Mucosa of descending colon (tissue), 3 donors: ENCODE results near the gene HPSE2. TPM values are rescaled to one million over a fixed set of nuclear protein-coding genes. Genes with fewer than 3 reads are reported as not detected.

Experiments
- ATAC-seq: fragments of 200-7000 bp; cut with Tn5 transposase; one replicate; pipeline ENCODE4 v1.9.1; 2020; ENCODE audit warnings: mild to moderate bottlenecking, moderate library complexity
- DNase-seq, 3 donors: peaks; one replicate each; pipeline ENCODE4 v3.0.0-alpha.2; 2020
- H3K36me3 ChIP-seq: fragments of 200-600 bp; one replicate; pipeline ENCODE4 v1.8.0; 2021; ENCODE audit warnings: low read depth, mild to moderate bottlenecking
- H3K4me1 ChIP-seq: fragments of 200-600 bp; one replicate; pipeline ENCODE4 v1.8.0; 2021; ENCODE audit warnings: low read depth, mild to moderate bottlenecking
- H3K4me3 ChIP-seq: fragments of 200-600 bp; one replicate; pipeline ENCODE4 v1.8.0; 2021; ENCODE audit warnings: mild to moderate bottlenecking
- H3K9me3 ChIP-seq: fragments of 200-600 bp; one replicate; pipeline ENCODE4 v1.8.0; 2021; ENCODE audit warnings: mild to moderate bottlenecking
- intact Hi-C, 2 donors: fragments of 100-400 bp; cut with DNase I in 1 of 2; cut with micrococcal nuclease in 1 of 2; formaldehyde crosslinking; loops; one replicate each; pipeline versions ENCODE4 v1.11.0 to v1.11.1; 2022; cut with DNase I, micrococcal nuclease
- total RNA-seq, 3 donors: library from RNA; stranded (reverse); fragmentation: NEBNext Ultra II Directional in 2 of 3; extraction: Animal tissue kit (Norgen Biotek cat#: 25700) in 2 of 3; gene quantifications; one replicate each; pipeline versions ENCODE4 v1.2.1 to v1.2.4, GENCODE V29; 2021 to 2023
- TF ChIP-seq, protein P1 (sequence below): fragments of 200-600 bp; IDR thresholded peaks from one replicate; pipeline ENCODE4 v1.8.0; 2022; ENCODE audit warnings: antibody characterized with exemption, mild to moderate bottlenecking
- donor health status: DM: no; HTN: no; CAD: no; lungs with moderate emphysema.
- donor health status: DM: no; HTN: no; CAD: no.
- donor health status: DM: no; HTN: yes; CAD: no.

Gene HPSE2
- total RNA-seq, 3 donors from 2014 or later, result 1.3 to 3.7 (median 2.4) TPM

DNA sequence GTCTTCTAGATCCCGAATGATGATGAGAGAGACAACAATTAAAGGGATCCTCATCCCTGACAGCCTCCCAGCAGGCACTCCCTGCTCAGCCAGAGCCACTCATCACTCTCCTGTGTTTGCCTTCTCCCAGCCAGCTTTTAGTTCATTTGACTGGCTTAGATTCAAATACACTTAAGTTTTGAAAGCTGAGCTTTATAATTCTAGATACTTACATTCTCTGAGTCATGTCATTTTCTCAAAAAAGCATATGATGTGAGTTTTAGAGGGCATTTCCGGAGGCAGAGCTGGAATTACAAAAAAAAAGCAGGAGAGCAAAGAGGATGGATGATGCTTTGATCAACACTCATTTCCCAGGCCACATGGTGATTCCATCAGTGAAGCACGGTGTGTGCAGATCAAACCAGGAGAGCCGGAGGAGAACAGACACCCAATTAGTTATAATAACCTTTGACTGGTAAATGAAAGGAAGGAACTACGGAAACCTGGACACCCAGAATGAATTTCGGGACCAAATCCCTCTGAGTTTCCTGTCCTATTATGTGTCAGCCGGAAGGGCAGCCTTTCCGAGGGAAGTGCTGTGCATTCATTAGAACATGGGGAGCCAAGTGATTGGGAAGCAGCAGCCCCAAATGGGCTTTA lies 707.4 kb downstream of the HPSE2 start:
- TF ChIP-seq, protein P1, sequence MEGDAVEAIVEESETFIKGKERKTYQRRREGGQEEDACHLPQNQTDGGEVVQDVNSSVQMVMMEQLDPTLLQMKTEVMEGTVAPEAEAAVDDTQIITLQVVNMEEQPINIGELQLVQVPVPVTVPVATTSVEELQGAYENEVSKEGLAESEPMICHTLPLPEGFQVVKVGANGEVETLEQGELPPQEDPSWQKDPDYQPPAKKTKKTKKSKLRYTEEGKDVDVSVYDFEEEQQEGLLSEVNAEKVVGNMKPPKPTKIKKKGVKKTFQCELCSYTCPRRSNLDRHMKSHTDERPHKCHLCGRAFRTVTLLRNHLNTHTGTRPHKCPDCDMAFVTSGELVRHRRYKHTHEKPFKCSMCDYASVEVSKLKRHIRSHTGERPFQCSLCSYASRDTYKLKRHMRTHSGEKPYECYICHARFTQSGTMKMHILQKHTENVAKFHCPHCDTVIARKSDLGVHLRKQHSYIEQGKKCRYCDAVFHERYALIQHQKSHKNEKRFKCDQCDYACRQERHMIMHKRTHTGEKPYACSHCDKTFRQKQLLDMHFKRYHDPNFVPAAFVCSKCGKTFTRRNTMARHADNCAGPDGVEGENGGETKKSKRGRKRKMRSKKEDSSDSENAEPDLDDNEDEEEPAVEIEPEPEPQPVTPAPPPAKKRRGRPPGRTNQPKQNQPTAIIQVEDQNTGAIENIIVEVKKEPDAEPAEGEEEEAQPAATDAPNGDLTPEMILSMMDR, result no peak
- intact Hi-C loops, result no loop called here
- no peaks in the 10 kb centered on the region for H3K4me1 ChIP-seq
- H3K9me3 ChIP-seq, result no peaks in the 10 kb centered on the region
- H3K36me3 ChIP-seq, result no peaks in the 10 kb centered on the region
- DNase-seq, result no peak
- H3K4me3 ChIP-seq, result no peak overlapping the region
- ATAC-seq, result no peak

DNA sequence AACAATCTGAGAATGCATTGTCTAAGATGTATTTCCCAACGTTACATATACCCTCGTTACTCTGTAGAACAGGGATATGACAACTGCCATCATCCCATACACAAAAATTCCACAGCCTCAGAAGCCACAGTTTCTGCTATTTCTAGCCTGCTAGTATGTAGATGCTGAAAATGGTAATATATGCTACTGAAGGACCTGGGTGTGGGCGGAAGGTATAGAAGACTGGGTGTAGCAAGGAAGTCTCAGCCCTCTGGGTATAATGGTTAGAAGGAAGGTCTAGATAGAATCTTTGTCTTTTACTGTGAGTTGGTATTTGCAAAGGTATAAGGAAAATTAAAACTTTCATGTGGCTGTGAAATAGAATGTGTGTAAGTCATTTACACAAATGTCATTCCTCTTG lies 709.7 kb downstream of the HPSE2 start:
- no peak for ATAC-seq
- Histone ChIP-seq H3K4me1 (no peaks in the 10 kb centered on the region), H3K9me3 (no peaks in the 10 kb centered on the region), H3K4me3 (no peak overlapping the region), H3K36me3 (no peaks in the 10 kb centered on the region)
- DNase-seq, result no peak
- TF ChIP-seq, protein P1, result no peak
- intact Hi-C loops, result no loop called here

DNA sequence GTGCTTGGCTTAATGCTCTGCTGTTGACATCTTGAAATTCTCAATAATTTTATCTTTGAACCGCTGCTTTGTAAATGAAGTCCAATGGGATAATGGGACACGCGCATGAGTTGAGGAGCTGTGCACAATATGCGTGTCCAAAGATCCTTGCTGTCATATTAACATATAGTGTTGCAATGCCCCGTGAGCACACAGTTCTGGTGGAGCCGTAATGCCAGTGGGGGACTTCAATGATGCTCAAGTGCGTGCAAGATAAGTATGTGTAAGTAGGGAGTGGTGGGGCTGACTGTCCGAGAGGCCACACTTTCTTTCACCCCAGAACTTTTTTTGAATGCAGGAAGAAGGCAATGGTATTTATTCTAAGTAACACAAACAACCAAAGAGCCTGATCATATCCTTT lies 711.5 kb downstream of the HPSE2 start:
- Histone ChIP-seq H3K36me3 (no peaks in the 10 kb centered on the region), H3K4me3 (no peak overlapping the region), H3K4me1 (no peaks in the 10 kb centered on the region), H3K9me3 (no peaks in the 10 kb centered on the region)
- ATAC-seq (no peak), DNase-seq (no peak)
- TF ChIP-seq, protein P1, result no peak
- intact Hi-C loops, result no loop called here

GRCh38 chr10:98519841-98520240 lies 715.8 kb downstream of the HPSE2 start:
- DNase-seq (no peak), ATAC-seq (no peak)
- TF ChIP-seq, protein P1, result no peak
- no peaks in the 10 kb centered on the region for H3K4me1 ChIP-seq
- no peaks in the 10 kb centered on the region for H3K36me3 ChIP-seq
- intact Hi-C loops, result no loop called here
- H3K9me3 ChIP-seq, result no peaks in the 10 kb centered on the region
- no peak overlapping the region for H3K4me3 ChIP-seq

DNA sequence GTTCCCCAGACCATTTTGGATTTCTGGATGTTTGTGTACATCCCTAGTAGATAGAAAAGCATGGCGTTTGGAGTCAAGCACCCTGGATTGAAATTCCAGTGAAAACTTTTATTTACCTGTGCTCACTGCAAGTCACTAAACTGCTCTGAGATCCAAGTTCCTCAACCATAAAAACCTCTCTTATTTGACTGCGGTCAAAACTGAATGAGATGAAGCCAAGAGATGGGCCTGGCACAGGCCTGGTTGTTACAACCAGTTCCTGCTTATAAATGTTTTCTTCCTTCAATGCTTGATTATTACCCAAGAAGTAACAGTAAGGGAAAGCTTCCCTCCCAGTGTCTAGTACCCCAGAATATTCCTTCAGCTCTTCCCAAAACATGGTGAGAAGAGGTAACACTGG lies 718.0 kb downstream of the HPSE2 start:
- H3K4me3 ChIP-seq, result no peak overlapping the region
- no peaks in the 10 kb centered on the region for H3K4me1 ChIP-seq
- DNase-seq, result no peak
- no peaks in the 10 kb centered on the region for H3K36me3 ChIP-seq
- no peaks in the 10 kb centered on the region for H3K9me3 ChIP-seq
- intact Hi-C loops, result no loop called here
- TF ChIP-seq, protein P1, result no peak
- ATAC-seq, result peak; percentile 71

DNA sequence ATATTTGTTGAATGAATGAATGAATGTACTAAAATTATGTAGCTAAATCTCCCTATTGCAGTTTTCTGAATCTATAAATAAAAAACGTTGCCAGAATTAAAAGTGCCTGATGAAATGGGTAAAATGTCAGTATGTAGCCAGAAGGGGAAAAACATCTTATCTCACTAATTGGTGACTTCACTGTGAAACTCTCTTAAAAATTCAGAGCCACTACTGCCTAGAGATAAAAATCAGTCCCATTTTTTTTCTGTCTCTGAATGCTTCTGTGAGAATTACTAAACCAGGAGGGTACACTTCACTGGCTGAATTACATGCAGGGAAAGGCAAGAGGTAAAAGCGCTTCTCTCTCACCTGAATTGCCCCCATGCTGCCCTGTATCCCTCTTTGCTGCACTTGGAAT lies 719.3 kb downstream of the HPSE2 start:
- no peak for DNase-seq
- no peaks in the 10 kb centered on the region for H3K36me3 ChIP-seq
- H3K4me1 ChIP-seq, result no peaks in the 10 kb centered on the region
- TF ChIP-seq, protein P1, result no peak
- H3K9me3 ChIP-seq, result no peaks in the 10 kb centered on the region
- no peak overlapping the region for H3K4me3 ChIP-seq
- ATAC-seq, result no peak
- intact Hi-C loops, result no loop called here
